Spleen (tissue), 11 donors: ENCODE results near the gene CSTPP1. TPM values are rescaled to one million over a fixed set of nuclear protein-coding genes. Genes with fewer than 3 reads are reported as not detected.

Source experiments
- DNase-seq: peaks from one replicate; pipeline ENCODE4 v3.0.0-alpha.2; 2020
- H3K27ac ChIP-seq, 8 donors: fragments of 200-600 bp; sonication (generic) in 7 of 8; 1 replicate in 4 of 8; 2 replicates in 4 of 8; pipeline versions ENCODE4 v1.5.0 to v1.8.0; 2016 to 2021; ENCODE audit warnings: inconsistent platforms in 4 of 8, mild to moderate bottlenecking in 4 of 8, moderate library complexity in 1 of 8
- H3K27me3 ChIP-seq, 7 donors: fragments of 200-600 bp; sonication (generic) in 6 of 7; replicated peaks in 1 of 7; 1 replicate in 4 of 7; 2 replicates in 3 of 7; pipeline versions ENCODE4 v1.5.0 to v1.8.0; 2016 to 2021; ENCODE audit warnings: inconsistent platforms in 3 of 7, mild to moderate bottlenecking in 1 of 7
- H3K36me3 ChIP-seq, 6 donors: fragments of 200-600 bp; sonication (generic) in 5 of 6; 1 replicate in 4 of 6; 2 replicates in 2 of 6; pipeline versions ENCODE4 v1.5.0 to v1.8.0; 2016 to 2021; ENCODE audit warnings: inconsistent platforms in 2 of 6
- H3K4me1 ChIP-seq, 6 donors: fragments of 200-600 bp; sonication (generic) in 5 of 6; 1 replicate in 3 of 6; 2 replicates in 3 of 6; pipeline versions ENCODE4 v1.5.0 to v1.8.0; 2016 to 2021; ENCODE audit warnings: inconsistent platforms in 3 of 6
- H3K4me3 ChIP-seq, 8 donors: fragments of 200-600 bp; sonication (generic) in 7 of 8; 1 replicate in 4 of 8; 2 replicates in 4 of 8; pipeline versions ENCODE4 v1.5.0 to v1.8.0; 2016 to 2021; ENCODE audit warnings: inconsistent platforms in 4 of 8, mild to moderate bottlenecking in 4 of 8, moderate library complexity in 2 of 8
- H3K9me3 ChIP-seq, 8 donors: fragments of 200-600 bp; sonication (generic) in 7 of 8; 1 replicate in 4 of 8; 2 replicates in 4 of 8; pipeline versions ENCODE4 v1.5.0 to v1.8.0; 2016 to 2021; ENCODE audit warnings: inconsistent platforms in 4 of 8
- POLR2A ChIP-seq, 3 donors: fragments of 450-650 bp; IDR thresholded peaks; one replicate each; pipeline ENCODE4 v1.5.1; 2017; ENCODE audit warnings: antibody characterized with exemption in 3 of 3, mild to moderate bottlenecking in 1 of 3
- POLR2AphosphoS5 ChIP-seq, 3 donors: sonication (generic); formaldehyde crosslinking; IDR thresholded peaks; one replicate each; pipeline ENCODE4 v1.5.1; 2017; ENCODE audit warnings: antibody characterized with exemption in 3 of 3
- WGBS, 5 donors: extraction: QIAGEN DNeasy Blood & Tissue Kit in 3 of 5; methylation state at CpG; one replicate each; pipeline versions ENCODE4 v1.1.5 to v1.1.7; 2013 to 2018; 5-methylcytosine and 5-hydroxymethylcytosine counted together
- intact Hi-C: fragments of 100-400 bp; cut with DNase I; formaldehyde crosslinking; loops from one replicate; pipeline ENCODE4 v1.15.0; 2023; ENCODE audit warnings: low total_unique reads
- polyA plus RNA-seq, 3 donors: library from polyadenylated mRNA; stranded (reverse); fragments of 200-250 nt; gene quantifications; one replicate each; pipeline ENCODE4 v1.2.1, GENCODE V29; 2013
- total RNA-seq, 7 donors: library from RNA; depleted of rRNA in 3 of 7; stranded (reverse); fragments of >200 nt in 3 of 7; fragmentation: NEBNext Ultra II Directional in 4 of 7; extraction: Animal tissue kit (Norgen Biotek cat#: 25700) in 4 of 7; gene quantifications; one replicate each; pipeline versions ENCODE4 v1.1.0 to v1.2.1, GENCODE V29; 2016 to 2021
- TF ChIP-seq, protein P1 (sequence below), 11 experiments: fragments of 200-600 bp in 7 of 11; fragments of 450-650 bp in 4 of 11; sonication (generic) in 4 of 11; IDR thresholded peaks in 8 of 11; conservative IDR thresholded peaks in 3 of 11; 1 replicate in 7 of 11; 2 replicates in 4 of 11; pipeline versions ENCODE4 v1.4.0 to v1.8.0; 2016 to 2021; ENCODE audit warnings: antibody characterized with exemption in 11 of 11, inconsistent platforms in 4 of 11, mild to moderate bottlenecking in 1 of 11
- donor health status: healthy with polysubstance abuse.
- donor health status: DM: no; HTN: no; CAD: no; lungs with moderate emphysema.
- donor health status: DM: no; HTN: no; CAD: no.
- donor health status: Bipolar disorder and iron deficiency.
- donor health status: healthy.
- donor health status: DM: no; HTN: no; CAD: no.
- donor health status: DM: yes; HTN: yes; CAD: no.

The CSTPP1 gene
- total and polyA plus RNA-seq, 10 donors, result 8.6 to 23.0 (median 14.4) TPM

DNA sequence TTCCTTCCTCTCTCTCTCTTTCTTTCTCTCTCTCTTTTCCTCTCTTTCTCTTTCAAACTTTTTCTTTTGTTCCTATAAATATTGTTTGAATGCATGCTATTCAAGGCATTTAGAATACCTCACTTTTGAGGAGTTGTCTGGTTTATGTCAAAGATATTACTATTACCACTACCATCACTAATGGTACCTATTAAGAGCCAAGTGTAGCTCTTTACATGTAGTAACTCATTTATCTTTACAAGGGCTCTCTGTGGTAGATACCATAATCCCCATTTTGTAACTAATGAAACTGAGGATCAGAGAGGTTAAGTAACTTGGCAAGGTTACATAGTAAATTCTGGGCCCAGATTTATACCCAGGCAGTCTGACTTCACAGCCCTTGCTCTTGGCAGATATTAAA, 116.0 kb downstream of the CSTPP1 start:
- peaks cover 0 to 4% (median 3%) of the 10 kb centered on the region in 8 donors for H3K9me3 ChIP-seq
- H3K4me1 ChIP-seq, result no peaks in the 10 kb centered on the region
- intact Hi-C loops, result no loop called here
- H3K27me3 ChIP-seq, result no peaks in the 10 kb centered on the region
- peaks cover 0 to 15% (median 0%) of the 10 kb centered on the region in 6 donors for H3K36me3 ChIP-seq
- no peak for DNase-seq
- H3K27ac ChIP-seq, result no peak overlapping the region
- TF ChIP-seq, protein P1, sequence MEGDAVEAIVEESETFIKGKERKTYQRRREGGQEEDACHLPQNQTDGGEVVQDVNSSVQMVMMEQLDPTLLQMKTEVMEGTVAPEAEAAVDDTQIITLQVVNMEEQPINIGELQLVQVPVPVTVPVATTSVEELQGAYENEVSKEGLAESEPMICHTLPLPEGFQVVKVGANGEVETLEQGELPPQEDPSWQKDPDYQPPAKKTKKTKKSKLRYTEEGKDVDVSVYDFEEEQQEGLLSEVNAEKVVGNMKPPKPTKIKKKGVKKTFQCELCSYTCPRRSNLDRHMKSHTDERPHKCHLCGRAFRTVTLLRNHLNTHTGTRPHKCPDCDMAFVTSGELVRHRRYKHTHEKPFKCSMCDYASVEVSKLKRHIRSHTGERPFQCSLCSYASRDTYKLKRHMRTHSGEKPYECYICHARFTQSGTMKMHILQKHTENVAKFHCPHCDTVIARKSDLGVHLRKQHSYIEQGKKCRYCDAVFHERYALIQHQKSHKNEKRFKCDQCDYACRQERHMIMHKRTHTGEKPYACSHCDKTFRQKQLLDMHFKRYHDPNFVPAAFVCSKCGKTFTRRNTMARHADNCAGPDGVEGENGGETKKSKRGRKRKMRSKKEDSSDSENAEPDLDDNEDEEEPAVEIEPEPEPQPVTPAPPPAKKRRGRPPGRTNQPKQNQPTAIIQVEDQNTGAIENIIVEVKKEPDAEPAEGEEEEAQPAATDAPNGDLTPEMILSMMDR (IDR thresholded peaks at IDR 0.05 in 8 of 11, conservative IDR thresholded peaks at IDR 0.05 in 3 of 11), result no peak
- TF ChIP-seq POLR2A (IDR thresholded peaks at IDR 0.05) (no peak), POLR2AphosphoS5 (IDR thresholded peaks at IDR 0.05) (no peak)
- H3K4me3 ChIP-seq, result no peak overlapping the region

DNA sequence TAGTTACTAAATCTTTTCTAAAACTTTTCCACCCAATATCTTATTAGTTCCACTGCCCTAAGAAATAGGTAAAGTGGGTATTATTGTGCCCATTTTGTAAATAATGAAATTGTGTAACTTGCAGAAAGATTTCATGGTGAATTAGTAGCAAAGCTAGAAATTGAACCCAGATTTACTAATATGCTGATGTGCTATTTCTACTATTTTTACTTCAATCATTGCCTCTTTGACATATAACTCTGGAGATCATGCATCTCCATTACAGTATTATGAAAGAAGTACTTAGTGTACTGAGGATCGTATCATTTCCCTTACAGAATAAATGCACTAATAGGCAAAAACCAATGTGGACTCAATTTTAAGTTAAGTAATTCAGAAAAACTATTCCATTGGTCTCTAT, 119.0 kb downstream of the CSTPP1 start:
- no peaks in the 10 kb centered on the region for H3K27me3 ChIP-seq
- H3K4me1 ChIP-seq, result no peaks in the 10 kb centered on the region
- no peak overlapping the region for H3K4me3 ChIP-seq
- H3K27ac ChIP-seq, result no peak overlapping the region
- no peak for DNase-seq
- intact Hi-C loops, result no loop called here
- TF ChIP-seq, protein P1 (IDR thresholded peaks at IDR 0.05 in 8 of 11, conservative IDR thresholded peaks at IDR 0.05 in 3 of 11), result no peak
- TF ChIP-seq POLR2AphosphoS5 (IDR thresholded peaks at IDR 0.05) (no peak), POLR2A (IDR thresholded peaks at IDR 0.05) (no peak)
- peaks cover 0 to 20% (median 0%) of the 10 kb centered on the region in 6 donors for H3K36me3 ChIP-seq
- 78 to 100% (median 92%) methylated on average over 1 of the region's 1 CpG for WGBS, 5 donors
- H3K9me3 ChIP-seq, result peaks cover 0 to 12% (median 8%) of the 10 kb centered on the region in 8 donors

DNA sequence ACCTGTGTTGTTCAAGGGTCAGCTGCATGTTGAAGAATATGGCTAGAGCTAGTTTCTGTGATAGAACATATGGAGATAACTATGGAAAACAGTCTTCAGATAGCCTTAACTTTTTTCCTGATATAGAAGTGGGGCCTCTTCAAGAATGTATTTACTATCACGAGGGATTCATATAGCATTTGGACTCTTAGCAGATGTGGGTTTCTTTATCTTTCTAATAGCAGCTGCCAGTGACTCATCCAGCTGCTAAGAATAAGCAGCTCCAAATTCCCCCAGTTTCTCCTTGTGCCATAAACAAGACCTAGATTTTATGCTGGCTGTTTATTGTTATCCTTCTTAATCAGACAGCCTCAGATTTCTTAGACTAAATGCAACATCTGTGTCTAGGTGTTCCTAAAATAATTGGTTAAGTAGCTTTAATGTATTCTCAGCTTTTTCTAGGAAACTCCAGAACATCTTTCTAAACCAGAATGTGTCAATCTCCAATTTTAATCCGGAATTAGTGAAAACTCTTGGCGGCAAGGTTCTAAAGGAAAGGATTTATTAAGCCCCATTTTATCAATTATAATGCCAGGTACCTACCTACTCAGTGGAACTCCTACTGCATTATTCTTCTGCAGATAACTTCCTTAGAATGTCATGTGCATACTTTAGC, 119.8 kb downstream of the CSTPP1 start:
- Histone ChIP-seq H3K4me3 (no peak overlapping the region), H3K27ac (no peak overlapping the region), H3K4me1 (no peaks in the 10 kb centered on the region), H3K27me3 (no peaks in the 10 kb centered on the region), H3K9me3 (peaks cover 0 to 12% (median 8%) of the 10 kb centered on the region in 8 donors), H3K36me3 (peaks cover 0 to 20% (median 0%) of the 10 kb centered on the region in 6 donors)
- TF ChIP-seq POLR2AphosphoS5 (IDR thresholded peaks at IDR 0.05) (no peak), POLR2A (IDR thresholded peaks at IDR 0.05) (no peak)
- TF ChIP-seq, protein P1 (IDR thresholded peaks at IDR 0.05 in 8 of 11, conservative IDR thresholded peaks at IDR 0.05 in 3 of 11), result no peak
- DNase-seq, result no peak
- WGBS, 5 donors, result 79 to 88% (median 86%) methylated on average over 3 of the region's 3 CpGs
- intact Hi-C loops, result no loop called here

DNA sequence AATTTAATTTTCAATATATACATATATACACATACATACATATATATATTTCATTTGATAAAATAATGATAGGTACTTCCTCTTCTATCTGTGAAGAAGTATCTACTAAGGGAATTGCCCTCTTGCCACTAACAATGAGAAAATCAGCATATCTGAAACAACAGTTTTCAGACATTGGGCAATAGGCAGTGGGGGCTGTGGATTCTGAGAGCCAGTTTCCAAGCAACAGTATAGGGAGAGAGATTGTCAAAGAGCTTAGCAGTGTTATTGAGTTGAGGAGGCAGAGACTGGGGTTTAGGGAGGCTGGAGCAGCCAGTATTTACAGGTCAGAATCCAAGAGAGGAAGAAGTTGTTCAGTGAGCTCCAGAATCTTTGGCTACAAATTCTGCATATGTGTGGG, 120.8 kb downstream of the CSTPP1 start:
- peaks cover 0 to 12% (median 8%) of the 10 kb centered on the region in 8 donors for H3K9me3 ChIP-seq
- no peaks in the 10 kb centered on the region for H3K27me3 ChIP-seq
- DNase-seq, result no peak
- H3K36me3 ChIP-seq, result peaks cover 0 to 20% (median 0%) of the 10 kb centered on the region in 6 donors
- no peak overlapping the region for H3K4me3 ChIP-seq
- TF ChIP-seq POLR2AphosphoS5 (IDR thresholded peaks at IDR 0.05) (no peak), POLR2A (IDR thresholded peaks at IDR 0.05) (no peak)
- TF ChIP-seq, protein P1 (IDR thresholded peaks at IDR 0.05 in 8 of 11, conservative IDR thresholded peaks at IDR 0.05 in 3 of 11), result no peak
- H3K4me1 ChIP-seq, result no peaks in the 10 kb centered on the region
- intact Hi-C loops, result no loop called here
- no peak overlapping the region for H3K27ac ChIP-seq
